Right ventricle myocardium inferior (tissue), 1 donor: Measurements from ENCODE around the gene ZNF165. TPM values are rescaled to one million over a fixed set of nuclear protein-coding genes. Genes with fewer than 3 reads are reported as not detected.
"Not testable (repeated sequence)": the region's sequence is repeated elsewhere in the genome, so short reads cannot be mapped to it uniquely, and the experiment has no call there.

ENCODE experiments used
- ATAC-seq: fragments of 200-7000 bp; cut with Tn5 transposase; one replicate; pipeline ENCODE4 v1.9.1; 2020; ENCODE audit warnings: mild to moderate bottlenecking, moderate library complexity
- DNase-seq: peaks from one replicate; pipeline ENCODE4 v3.0.0; 2021; ENCODE audit errors: missing footprints
- intact Hi-C: fragments of 100-400 bp; cut with DNase I; formaldehyde crosslinking; loops from one replicate; pipeline ENCODE4 v1.11.0; 2022
- long read RNA-seq: library from polyadenylated mRNA; unstranded; transcript quantifications from one replicate; pipeline ENCODE4 v2.0.0, GENCODE V29; 2021
- total RNA-seq: library from RNA; stranded (reverse); fragmentation: NEBNext Ultra II Directional; extraction: Animal tissue kit (Norgen Biotek cat#: 25700); gene quantifications from one replicate; pipeline ENCODE4 v1.2.1, GENCODE V29; 2021
- donor health status: DM: no; HTN: yes; CAD: no; lungs with severe emphysema.

ZNF165 gene
- total RNA-seq: 0.35 TPM
- long read RNA-seq, partial matches to known transcripts: 0 of 1 reads
- long read RNA-seq, other reads (novel, unspliced or antisense): 1 of 1 reads

- intact Hi-C loops: loop anchor here (1.0 to 5.0 kb wide), 3 partner anchors 24 to 277 kb away; no protein-coding TSS in a partner anchor
- not testable (repeated sequence) for DNase-seq, ATAC-seq
Observed at GRCh38 chr6:28080381-28080630, at the start of gene ZNF165. Gene ZNF165, plus strand, starts transcription at chr6:28080568. Its CDS starts 4,913 bp downstream, at chr6:28085481.

- no peak for DNase-seq
- ATAC-seq: no peak
- intact Hi-C loops: no loop called here
Observed at GRCh38 chr6:28053584-28053983, 26.8 kb upstream of the ZNF165 start.

- intact Hi-C loops: no loop called here
- DNase-seq: no peak
- no peak for ATAC-seq
Observed at GRCh38 chr6:28060405-28060804, 20.0 kb upstream of the ZNF165 start.

GRCh38 chr6:28064272-28064671 lies 16.1 kb upstream of the ZNF165 start:
- ATAC-seq (no peak), DNase-seq (no peak)
- intact Hi-C loops: no loop called here

- DNase-seq: no peak
- no peak for ATAC-seq
- intact Hi-C loops: no loop called here
Observed at GRCh38 chr6:28068067-28068466, 12.3 kb upstream of the ZNF165 start.

- ATAC-seq, intact Hi-C loops, DNase-seq: not testable (repeated sequence)
Observed at GRCh38 chr6:28070968-28071367, 9.4 kb upstream of the ZNF165 start.

GRCh38 chr6:28078050-28078449 lies 2.3 kb upstream of the ZNF165 start:
- ATAC-seq (no peak), DNase-seq (no peak)
- intact Hi-C loops: no loop called here

- intact Hi-C loops: no loop called here
- DNase-seq (no peak), ATAC-seq (no peak)
Observed at GRCh38 chr6:28078836-28079235, 1.5 kb upstream of the ZNF165 start.

GRCh38 chr6:28080631-28081485 lies 490 bp downstream of the ZNF165 start:
- ATAC-seq: peak; percentile 99
- peak; percentile 95 for DNase-seq
- intact Hi-C loops: loop anchor here (1.0 to 5.0 kb wide), 3 partner anchors 23 to 276 kb away; no protein-coding TSS in a partner anchor

GRCh38 chr6:28081486-28081751 lies 1.1 kb downstream of the ZNF165 start:
- intact Hi-C loops: loop anchor here (2.0 to 5.0 kb wide), 2 partner anchors 53 to 276 kb away; no protein-coding TSS in a partner anchor
- no peak for ATAC-seq

GRCh38 chr6:28082939-28083338 lies 2.6 kb downstream of the ZNF165 start:
- intact Hi-C loops: loop anchor here (5.0 kb wide), 1 partner anchor 274 kb away; no protein-coding TSS in a partner anchor
- no peak for DNase-seq
- no peak for ATAC-seq

More at GRCh38 chr6:28081486-28081751, 1.1 kb downstream of the ZNF165 start:
- DNase-seq: no peak

- intact Hi-C loops: no loop called here
- DNase-seq: no peak
- no peak for ATAC-seq
Observed at GRCh38 chr6:28089054-28089453, 8.7 kb downstream of the ZNF165 start.

GRCh38 chr6:28090917-28091586 lies 10.7 kb downstream of the ZNF165 start:
- no peak for ATAC-seq

GRCh38 chr6:28102222-28102621 lies 21.9 kb downstream of the ZNF165 start:
- DNase-seq, intact Hi-C loops, ATAC-seq: not testable (repeated sequence)

More at GRCh38 chr6:28090917-28091586, 10.7 kb downstream of the ZNF165 start:
- intact Hi-C loops: no loop called here
- peak; percentile 64 for DNase-seq

GRCh38 chr6:28102699-28103098 lies 22.3 kb downstream of the ZNF165 start:
- ATAC-seq, DNase-seq, intact Hi-C loops: not testable (repeated sequence)

- peak; percentile 98 for ATAC-seq
- intact Hi-C loops: loop anchor here (1.0 kb wide), 1 partner anchor 24 kb away; the partner anchor contains the start of gene ZNF165
- peak; percentile 90 for DNase-seq
Observed at GRCh38 chr6:28104392-28105244, 24.2 kb downstream of the ZNF165 start.

- no peak for DNase-seq
- intact Hi-C loops: no loop called here
- no peak for ATAC-seq
Observed at GRCh38 chr6:28105245-28105639, 24.9 kb downstream of the ZNF165 start.

- no peak for DNase-seq
- intact Hi-C loops: no loop called here
Observed at GRCh38 chr6:28107506-28107905, 27.1 kb downstream of the ZNF165 start.

GRCh38 chr6:28111964-28112363 lies 31.6 kb downstream of the ZNF165 start:
- intact Hi-C loops: no loop called here
- DNase-seq: no peak
- ATAC-seq: no peak

More at GRCh38 chr6:28107506-28107905, 27.1 kb downstream of the ZNF165 start:
- no peak for ATAC-seq
